Measurements from ENCODE around the gene MFSD6.

MFSD6 gene

GRCh38 chr2:190534310-190535120, 126.4 kb downstream of the MFSD6 start, which contains the start of gene NEMP2:
NEMP2 (minus strand) TSS chr2:190534722; CDS start chr2:190534655, 67 bp downstream.
- peak; percentile 76 for DNase-seq

GRCh38 chr2:190535121-190535439, 126.9 kb downstream of the MFSD6 start:
- DNase-seq, result peak; percentile 12

GRCh38 chr2:190535586-190535985, 127.4 kb downstream of the MFSD6 start:
- DNase-seq, result no peak

DNA sequence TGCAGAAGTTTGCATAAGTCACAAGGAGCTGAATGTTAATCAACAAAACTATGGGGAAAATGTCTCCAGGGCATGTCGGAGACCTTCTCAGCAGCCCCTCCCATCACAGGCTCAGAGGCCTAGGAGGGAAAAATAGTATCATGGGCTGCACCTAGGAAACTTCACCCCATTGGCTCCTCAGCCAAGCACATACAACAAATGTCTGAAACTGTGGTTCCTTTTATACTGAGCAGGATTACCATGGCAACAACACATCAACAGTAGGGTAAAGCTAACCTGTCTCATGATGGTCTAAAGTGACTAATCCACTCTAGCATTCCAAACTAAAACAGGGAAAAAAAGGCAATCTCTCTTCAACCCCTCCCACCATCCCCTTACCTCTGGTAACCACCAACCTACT, 129.6 kb downstream of the MFSD6 start:
- no peak for DNase-seq

- DNase-seq, result no peak
Measured at GRCh38 chr2:190538201-190538600, 130.0 kb downstream of the MFSD6 start.

DNA sequence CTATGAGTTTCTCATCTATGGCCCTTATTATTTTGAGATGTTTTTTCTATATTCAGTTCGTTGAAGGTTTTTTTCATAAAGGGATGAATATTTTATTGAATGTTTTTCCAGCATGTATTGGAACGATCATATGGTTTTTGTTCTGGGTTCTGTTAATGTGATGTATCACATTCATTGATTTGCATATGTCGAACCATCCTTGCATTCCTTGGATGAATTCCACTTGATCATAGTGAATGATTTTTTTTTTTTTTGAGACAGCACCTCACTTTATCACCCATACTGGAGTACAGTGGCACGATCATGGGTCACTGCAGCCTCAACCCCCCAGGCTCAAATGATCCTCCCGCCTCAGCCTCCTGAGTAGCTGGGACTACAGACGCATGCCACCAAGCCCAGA, 131.9 kb downstream of the MFSD6 start:
- no peak for DNase-seq

- DNase-seq, result no peak
Measured at GRCh38 chr2:190545093-190545492, 136.9 kb downstream of the MFSD6 start.

DNA sequence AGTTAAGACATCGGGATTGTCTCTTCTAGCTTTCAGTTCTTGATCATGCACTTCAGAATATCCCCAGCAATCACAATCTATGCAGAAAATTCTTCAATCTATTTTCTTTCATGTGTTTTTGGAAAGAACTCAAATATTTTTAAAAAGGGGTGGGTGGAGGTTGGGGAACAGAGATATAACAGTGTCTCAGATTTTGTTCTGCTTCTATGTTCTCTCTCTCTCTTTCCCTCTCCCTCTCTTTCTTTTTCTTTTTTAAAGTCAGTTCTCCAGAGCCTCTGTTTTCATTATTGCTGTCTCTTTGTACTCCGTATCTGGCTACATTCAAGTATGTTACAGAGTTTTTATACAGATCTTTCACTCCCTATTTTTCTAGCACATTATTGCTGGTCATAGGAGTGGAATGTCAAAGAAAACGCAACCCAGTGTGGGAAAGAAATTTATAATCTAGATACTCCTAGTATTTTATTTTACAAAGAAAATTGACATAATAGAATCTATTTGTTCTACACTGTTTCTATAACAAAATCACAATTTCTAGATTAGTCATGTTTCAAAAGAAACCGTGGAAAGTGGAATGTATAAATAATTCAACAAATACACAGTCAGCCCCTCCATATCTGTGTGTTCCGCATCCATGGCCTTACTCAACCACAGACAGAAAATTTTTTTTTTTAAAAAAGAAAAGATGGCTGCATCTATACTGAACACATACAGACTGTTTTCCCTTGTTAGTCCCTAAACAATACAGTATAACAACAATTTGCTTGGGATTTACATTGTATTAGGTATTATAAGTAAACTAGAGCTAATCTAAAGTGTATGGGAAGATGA, 137.6 kb downstream of the MFSD6 start:
- DNase-seq, result no peak

GRCh38 chr2:190546734-190547133, 138.6 kb downstream of the MFSD6 start:
- no peak for DNase-seq

- DNase-seq, result no peak
Measured at GRCh38 chr2:190547886-190548285, 139.7 kb downstream of the MFSD6 start.

DNA sequence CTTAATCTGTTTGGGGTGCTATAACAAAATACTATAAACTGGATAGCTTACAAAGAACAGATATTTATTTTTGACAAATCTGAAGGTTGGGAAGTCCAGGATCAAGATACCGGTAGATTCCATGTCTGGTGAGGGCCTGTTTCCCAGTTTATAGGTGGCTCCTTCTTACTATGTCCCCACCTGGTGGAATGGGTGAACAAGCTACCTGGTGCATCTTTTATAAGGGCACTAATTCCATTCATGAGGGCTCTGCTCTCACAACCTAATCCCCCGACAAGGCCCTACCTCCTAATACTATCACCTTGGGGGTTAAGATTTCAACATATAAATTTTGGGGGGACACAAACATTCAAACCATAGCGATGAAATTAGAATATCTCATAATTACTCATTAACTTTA, 142.0 kb downstream of the MFSD6 start:
- no peak for DNase-seq
